Stimulated activated CD4-positive, alpha-beta T cell treated with anti-CD3 and anti-CD28 coated beads, Interleukin-2, amount 100 ng/mL, for 48 hours (primary cell): Measurements from ENCODE around the gene MLXIP.
"Not testable (repeated sequence)": the region's sequence is repeated elsewhere in the genome, so short reads cannot be mapped to it uniquely, and the experiment has no call there.

ENCODE experiments used
- DNase-seq, 2 donors: peaks; one replicate each; pipeline ENCODE4 v3.0.0-alpha.2; 2020

Gene MLXIP, protein sequence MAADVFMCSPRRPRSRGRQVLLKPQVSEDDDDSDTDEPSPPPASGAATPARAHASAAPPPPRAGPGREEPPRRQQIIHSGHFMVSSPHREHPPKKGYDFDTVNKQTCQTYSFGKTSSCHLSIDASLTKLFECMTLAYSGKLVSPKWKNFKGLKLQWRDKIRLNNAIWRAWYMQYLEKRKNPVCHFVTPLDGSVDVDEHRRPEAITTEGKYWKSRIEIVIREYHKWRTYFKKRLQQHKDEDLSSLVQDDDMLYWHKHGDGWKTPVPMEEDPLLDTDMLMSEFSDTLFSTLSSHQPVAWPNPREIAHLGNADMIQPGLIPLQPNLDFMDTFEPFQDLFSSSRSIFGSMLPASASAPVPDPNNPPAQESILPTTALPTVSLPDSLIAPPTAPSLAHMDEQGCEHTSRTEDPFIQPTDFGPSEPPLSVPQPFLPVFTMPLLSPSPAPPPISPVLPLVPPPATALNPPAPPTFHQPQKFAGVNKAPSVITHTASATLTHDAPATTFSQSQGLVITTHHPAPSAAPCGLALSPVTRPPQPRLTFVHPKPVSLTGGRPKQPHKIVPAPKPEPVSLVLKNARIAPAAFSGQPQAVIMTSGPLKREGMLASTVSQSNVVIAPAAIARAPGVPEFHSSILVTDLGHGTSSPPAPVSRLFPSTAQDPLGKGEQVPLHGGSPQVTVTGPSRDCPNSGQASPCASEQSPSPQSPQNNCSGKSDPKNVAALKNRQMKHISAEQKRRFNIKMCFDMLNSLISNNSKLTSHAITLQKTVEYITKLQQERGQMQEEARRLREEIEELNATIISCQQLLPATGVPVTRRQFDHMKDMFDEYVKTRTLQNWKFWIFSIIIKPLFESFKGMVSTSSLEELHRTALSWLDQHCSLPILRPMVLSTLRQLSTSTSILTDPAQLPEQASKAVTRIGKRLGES

DNA sequence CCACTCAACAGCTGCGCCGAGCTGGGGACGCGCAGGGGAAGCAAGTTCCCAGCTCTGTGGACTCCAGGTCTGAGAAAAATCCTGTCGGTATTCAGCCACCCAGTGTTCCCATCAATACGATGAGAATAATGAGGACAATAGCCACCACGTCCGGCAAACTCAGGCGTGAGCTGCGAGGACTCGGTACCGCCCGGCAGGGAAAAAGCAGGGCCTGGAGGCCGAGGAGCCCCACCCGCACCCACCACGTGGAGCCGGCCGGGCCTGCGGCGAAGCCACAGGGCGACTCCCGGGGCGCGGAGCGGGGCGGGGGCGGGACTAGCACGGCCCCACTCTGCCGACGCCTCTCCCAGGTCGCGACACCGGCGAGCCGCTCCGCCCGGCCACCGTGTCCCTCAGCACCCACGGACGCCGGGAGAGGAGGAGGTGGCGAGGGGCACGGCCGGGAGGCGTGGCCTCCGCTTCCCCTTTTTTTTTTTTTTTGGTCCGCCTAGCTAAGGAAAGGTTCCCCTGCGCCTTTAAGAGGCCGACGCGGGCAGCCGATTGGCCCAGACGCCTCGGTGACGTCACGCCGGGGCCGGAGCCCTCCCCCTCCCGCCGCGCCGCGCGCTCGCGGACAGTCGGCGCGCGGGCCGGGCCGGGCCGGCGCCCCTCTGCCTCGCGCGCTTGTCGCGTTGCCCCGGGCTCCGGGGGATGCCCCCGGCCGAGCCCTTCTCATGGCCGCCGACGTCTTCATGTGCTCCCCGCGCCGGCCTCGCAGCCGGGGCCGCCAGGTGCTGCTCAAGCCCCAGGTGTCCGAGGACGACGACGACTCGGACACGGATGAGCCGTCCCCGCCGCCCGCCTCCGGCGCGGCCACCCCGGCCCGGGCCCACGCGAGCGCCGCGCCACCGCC lies at the start of gene MLXIP:
MLXIP (plus strand) TSS at position 616 of the 892 bp plus-strand sequence; CDS start at position 714, 98 bp downstream.
- peak; percentile 85 to 86 for DNase-seq

DNA sequence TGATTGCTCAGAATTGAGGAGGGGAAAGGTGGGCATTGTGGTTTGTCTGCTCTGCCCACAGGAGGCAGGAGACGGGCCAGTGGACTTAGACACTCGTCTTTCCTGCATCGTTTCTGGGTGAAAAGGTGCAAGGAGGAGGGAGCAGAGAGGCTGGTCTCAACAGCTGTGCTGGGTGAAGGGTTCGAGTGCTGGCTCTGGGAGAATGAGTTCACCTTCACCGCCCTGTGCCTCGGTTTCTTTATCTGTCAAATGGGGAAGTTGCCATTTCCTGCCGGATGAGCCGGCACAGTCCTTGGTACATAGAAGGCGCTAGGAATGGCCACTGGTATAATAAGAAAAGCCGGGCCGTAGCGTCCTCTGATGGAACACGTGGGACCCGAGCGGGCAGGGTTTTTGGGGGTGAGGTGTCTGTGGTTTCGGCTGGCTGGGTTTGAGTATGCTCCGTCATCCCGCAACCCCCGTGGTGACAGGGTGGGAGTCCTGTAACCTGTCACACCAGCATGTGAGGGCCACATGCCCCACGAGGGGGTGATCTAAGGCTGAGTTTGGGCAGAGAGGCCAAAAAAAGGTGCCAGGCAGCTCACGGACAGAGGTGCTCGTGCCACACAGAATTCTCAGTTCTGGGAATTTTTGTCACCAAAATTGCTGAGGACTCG lies 49.5 kb upstream of the MLXIP start:
- DNase-seq, result no peak

- no peak for DNase-seq
Measured at GRCh38 chr12:122029620-122030423, 48.7 kb upstream of the MLXIP start.

DNA sequence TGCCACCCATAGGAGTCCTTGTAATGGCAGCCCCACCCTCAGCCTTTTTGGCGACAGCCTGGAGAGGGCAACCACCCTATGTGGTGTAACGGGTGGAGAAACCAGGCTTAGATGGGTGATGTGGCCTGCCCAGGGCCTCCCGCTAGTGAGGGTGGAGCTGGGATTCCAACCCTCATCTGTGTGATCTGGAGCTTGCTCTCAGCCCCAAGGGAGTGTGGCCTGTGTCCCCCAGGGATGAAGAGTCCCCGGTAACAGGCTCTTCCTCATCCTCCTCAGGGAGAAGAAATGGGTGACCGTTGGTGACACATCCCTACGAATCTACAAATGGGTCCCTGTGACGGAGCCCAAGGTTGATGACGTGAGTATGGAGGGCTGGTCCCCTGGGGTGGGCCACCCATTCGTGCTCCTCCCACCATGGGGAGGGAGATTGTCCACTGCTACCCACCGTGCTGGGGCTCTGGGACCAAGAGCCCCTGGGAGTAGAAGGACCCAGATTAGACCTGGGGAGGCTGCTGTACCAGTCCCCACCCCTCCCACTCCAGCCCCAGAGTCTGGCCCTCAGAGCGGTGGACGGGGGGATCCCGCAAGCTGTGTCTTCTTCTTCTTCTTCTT lies 48.0 kb upstream of the MLXIP start:
- no peak for DNase-seq

DNA sequence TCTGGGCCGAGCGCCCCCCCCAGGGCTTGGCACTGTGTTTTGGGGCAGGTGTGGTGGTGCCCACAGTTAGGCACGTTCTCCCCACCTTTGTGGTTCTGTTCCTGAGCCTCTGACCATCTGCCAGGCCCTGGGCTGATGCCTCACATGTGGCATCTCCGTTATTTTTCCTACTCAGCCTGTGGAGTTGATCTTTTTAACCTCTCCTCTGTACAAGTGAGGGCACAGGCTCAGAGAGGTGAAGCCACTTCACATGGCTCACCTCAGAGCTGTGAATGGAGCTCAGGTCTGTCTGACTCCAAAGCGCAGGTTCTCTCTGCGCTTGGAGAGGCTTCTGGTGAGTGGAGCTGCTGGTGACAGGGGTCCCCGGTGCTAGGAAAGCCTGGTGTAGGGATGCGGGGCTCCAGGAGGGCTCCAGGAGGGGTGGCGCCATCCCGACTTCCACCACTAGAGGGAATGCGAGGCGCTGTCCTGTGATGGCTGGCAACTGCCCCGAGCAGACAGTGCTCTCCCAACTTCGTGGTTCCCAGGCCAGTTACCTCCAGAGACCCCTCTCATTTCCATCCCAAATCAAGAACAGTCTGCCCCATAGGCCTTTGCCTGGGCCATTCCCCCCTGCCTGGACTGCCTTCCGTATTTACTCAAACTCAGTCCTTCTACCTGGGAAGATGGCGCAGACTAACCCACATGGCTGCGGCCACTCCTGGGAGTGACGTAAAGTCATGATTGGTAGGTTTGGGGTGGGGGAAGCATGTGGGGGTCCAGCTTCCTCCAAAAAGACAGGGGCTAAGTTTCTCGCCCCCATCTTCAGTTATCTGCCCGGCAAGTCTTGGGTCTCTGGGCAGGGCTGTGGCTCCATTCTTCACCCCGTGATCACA lies 47.0 kb upstream of the MLXIP start:
- peak; percentile 67 to 68 for DNase-seq

DNA sequence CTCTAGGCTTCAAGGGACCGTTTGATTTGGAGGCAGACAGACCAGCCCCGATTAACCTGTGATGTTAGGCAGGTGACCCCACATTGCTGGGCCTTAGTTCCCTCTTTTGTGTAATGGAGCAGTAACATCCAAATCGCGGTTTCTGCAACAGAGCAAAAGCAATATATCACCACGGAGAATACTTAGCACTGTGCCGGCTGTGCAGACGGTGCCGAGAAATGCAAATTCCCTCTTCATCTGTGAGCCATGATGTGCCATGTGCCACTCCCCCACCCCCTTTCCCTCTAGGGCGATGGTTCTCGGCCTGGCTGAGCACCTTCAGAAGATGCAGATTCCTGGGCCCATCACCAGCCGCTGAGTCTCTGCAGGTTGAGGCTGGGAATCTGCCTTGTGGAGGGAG lies 46.0 kb upstream of the MLXIP start:
- no peak for DNase-seq

- DNase-seq, result no peak
Measured at GRCh38 chr12:122035292-122035691, 43.3 kb upstream of the MLXIP start.

GRCh38 chr12:122036153-122036552 lies 42.4 kb upstream of the MLXIP start:
- no peak for DNase-seq

DNA sequence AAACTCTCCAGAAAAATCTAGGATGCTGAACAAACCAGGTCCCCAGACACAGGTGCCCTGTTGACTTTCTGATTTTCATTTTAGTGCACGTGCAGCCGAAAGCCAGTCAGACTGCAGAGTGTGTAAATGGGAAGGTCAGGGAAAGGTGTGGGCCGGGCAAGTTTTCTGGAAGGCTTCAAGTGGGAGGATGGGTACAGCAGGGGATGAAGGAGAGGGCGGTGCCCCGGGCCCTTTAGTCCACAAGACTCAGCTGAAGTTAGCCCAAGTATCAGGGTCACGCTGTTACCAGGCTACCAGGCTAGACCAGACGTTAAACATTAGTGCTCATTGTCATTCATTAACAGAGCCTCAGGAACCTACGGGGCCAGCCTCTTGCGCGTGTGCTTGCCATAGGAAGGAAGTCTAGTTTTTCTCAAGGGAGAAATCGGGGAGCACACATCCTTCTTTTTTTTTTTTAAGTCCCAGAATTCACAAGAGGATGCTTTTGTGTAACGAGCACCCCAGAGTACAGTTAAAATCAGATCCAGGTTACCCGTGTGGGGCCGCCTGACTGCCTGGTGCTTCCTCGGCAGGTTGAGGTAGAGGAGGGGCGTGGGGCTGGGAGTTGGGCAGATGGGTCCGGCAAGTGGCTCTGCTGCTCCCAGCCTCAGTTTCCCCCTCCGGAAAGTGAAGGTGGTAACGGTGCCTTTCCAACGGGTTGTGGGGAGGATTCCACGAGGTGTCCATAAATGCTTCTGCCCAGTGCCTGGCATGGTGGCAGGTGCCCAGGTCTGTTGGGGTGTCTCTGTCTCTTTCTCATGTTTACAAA lies 37.8 kb upstream of the MLXIP start:
- DNase-seq, result no peak

GRCh38 chr12:122041458-122041857 lies 37.1 kb upstream of the MLXIP start:
- not testable (repeated sequence) for DNase-seq

DNA sequence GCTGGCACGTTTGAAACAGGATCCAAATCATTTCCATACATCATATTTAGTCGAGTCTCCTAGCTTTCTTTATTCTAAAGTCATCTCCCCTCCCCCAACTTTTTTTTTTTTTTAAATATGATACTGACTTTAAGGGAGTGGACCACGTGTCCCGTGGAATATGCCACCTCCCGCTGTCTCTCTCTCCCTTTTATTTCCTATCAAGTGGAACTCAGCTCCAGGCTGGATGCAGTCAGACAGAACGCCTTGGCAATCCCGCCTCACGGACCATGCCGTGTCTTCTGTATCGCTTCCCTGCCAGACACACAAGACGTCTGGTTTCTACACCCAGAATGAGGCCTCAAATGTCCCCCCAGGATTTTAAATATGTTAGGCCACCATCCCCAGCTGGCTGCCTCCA lies 35.6 kb upstream of the MLXIP start:
- DNase-seq, result no peak

GRCh38 chr12:122043476-122043875 lies 35.1 kb upstream of the MLXIP start:
- DNase-seq, result no peak

GRCh38 chr12:122045262-122045661 lies 33.3 kb upstream of the MLXIP start:
- no peak for DNase-seq

DNA sequence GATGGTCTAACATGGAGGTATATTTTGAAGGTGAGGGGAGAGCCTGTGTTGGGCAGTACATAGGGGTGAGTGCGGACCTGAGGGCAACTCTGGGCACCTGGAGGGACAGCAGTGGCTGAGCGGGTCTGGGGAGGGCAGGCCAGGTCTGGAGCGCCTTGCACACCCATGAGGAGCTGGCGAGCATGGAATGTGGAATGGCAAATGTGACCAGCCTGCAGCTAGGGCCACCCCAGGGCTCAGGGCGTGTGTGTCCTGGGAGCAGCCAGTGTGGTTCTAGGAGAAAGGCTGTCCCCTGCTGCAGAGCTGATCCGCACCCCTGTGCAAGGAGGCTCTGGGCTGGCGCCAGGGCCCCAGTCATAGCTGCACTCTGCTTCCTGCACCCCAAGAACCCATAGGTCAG lies 32.4 kb upstream of the MLXIP start:
- no peak for DNase-seq

DNA sequence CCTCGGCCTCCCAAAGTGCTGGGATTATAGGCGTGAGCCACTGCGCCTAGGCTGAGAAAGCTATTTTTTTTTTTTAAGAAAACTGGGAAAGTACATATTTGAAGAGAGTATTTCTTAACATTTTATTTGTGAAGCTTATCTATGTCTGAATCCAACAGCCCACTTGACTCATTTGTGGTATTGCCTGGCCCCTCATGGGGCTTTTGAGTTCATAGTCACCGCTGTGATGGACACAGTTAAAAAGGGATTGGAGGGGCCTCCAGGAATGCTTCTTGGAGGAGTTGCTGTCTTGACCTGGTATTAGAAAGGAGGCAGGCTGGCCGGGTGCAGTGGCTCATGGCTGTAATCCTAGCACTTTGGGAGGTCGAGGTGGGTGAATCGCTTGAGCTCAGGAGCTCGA lies 30.4 kb upstream of the MLXIP start:
- no peak for DNase-seq

DNA sequence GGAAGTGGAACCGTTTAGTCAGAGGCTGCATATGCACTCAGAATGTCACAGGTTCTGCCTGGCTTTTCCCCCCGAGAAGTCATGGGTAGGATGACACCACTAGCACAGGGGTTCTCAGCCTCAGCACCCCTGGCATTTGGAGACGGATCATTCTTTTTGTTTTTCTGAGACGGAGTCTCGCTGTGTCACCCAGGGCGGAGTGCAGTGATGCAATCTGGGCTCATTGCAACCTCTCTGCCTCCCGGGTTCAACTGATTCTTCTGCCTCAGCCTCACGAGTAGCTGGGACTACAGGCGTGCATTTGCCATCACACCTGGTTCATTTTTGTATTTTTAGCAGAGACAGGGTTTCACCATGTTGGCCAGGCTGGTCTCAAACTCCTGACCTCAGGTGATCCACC lies 28.7 kb upstream of the MLXIP start:
- no peak for DNase-seq

GRCh38 chr12:122050706-122051105 lies 27.9 kb upstream of the MLXIP start:
- no peak for DNase-seq

GRCh38 chr12:122051231-122051876 lies 27.2 kb upstream of the MLXIP start:
- no peak for DNase-seq
